Liver (tissue), 9 donors: ENCODE data around the gene MT4. TPM values are rescaled to one million over a fixed set of nuclear protein-coding genes. Genes with fewer than 3 reads are reported as not detected.

Source experiments
- DNase-seq: peaks from one replicate; pipeline ENCODE4 v3.0.0-alpha.2; 2017; ENCODE audit warnings: low spot score
- H3K27ac ChIP-seq, 2 donors: one replicate each; pipeline ENCODE4 v1.7.0; 2013; ENCODE audit warnings: inconsistent platforms in 2 of 2, low read length in 2 of 2, control low read depth in 1 of 2, low read depth in 1 of 2, mild to moderate bottlenecking in 1 of 2
- H3K27me3 ChIP-seq, 4 donors: one replicate each; pipeline versions ENCODE4 v1.6.1 to v1.7.0; 2013; ENCODE audit warnings: low read length in 3 of 4, inconsistent platforms in 1 of 4, mild to moderate bottlenecking in 1 of 4, moderate library complexity in 1 of 4; ENCODE audit not compliant: control insufficient read depth in 4 of 4, insufficient read depth in 4 of 4
- H3K36me3 ChIP-seq, 4 donors: one replicate each; pipeline versions ENCODE4 v1.6.1 to v1.7.0; 2013; ENCODE audit warnings: low read length in 3 of 4, mild to moderate bottlenecking in 3 of 4, low read depth in 1 of 4, moderate library complexity in 1 of 4; ENCODE audit not compliant: control insufficient read depth in 4 of 4, insufficient read depth in 3 of 4
- H3K4me1 ChIP-seq, 4 donors: one replicate each; pipeline versions ENCODE4 v1.6.1 to v1.7.0; 2013; ENCODE audit warnings: low read length in 3 of 4, mild to moderate bottlenecking in 3 of 4, moderate library complexity in 1 of 4; ENCODE audit not compliant: control insufficient read depth in 4 of 4, insufficient read depth in 4 of 4
- H3K4me3 ChIP-seq, 3 donors: one replicate each; pipeline versions ENCODE4 v1.6.1 to v1.7.0; 2013; ENCODE audit warnings: low read length in 3 of 3, control low read depth in 1 of 3, low read depth in 1 of 3, mild to moderate bottlenecking in 1 of 3
- H3K9ac ChIP-seq, 2 donors: one replicate each; pipeline ENCODE4 v1.7.0; 2013; ENCODE audit warnings: low read length in 2 of 2, mild to moderate bottlenecking in 2 of 2, moderate library complexity in 2 of 2, control low read depth in 1 of 2, low read depth in 1 of 2
- H3K9me3 ChIP-seq, 4 donors: one replicate each; pipeline versions ENCODE4 v1.6.1 to v1.7.0; 2013; ENCODE audit warnings: low read length in 3 of 4; ENCODE audit not compliant: control insufficient read depth in 4 of 4
- EGR1 ChIP-seq, 2 donors: IDR thresholded peaks; 2 replicates each; pipeline ENCODE4 v1.6.1; 2016 to 2018; ENCODE audit warnings: antibody characterized with exemption in 2 of 2, low read depth in 2 of 2
- FOXA2 ChIP-seq: IDR thresholded peaks from 2 replicates; pipeline ENCODE4 v1.6.1; 2016; ENCODE audit warnings: antibody characterized with exemption
- GABPA ChIP-seq, 2 donors: IDR thresholded peaks in 1 of 2; conservative IDR thresholded peaks in 1 of 2; 2 replicates each; pipeline ENCODE4 v1.6.1; 2016; ENCODE audit warnings: antibody characterized with exemption in 2 of 2, mild to moderate bottlenecking in 1 of 2, moderate library complexity in 1 of 2
- HNF4A ChIP-seq, 2 donors: conservative IDR thresholded peaks; 2 replicates each; pipeline ENCODE4 v1.6.1; 2016; ENCODE audit warnings: antibody characterized with exemption in 2 of 2, mild to moderate bottlenecking in 2 of 2
- HNF4G ChIP-seq: IDR thresholded peaks from 2 replicates; pipeline ENCODE4 v1.6.1; 2016; ENCODE audit warnings: antibody characterized with exemption
- JUND ChIP-seq, 2 donors: IDR thresholded peaks; 2 replicates each; pipeline ENCODE4 v1.6.1; 2016; ENCODE audit warnings: antibody characterized with exemption in 2 of 2
- NR2F2 ChIP-seq: IDR thresholded peaks from 2 replicates; pipeline ENCODE4 v1.6.1; 2016; ENCODE audit warnings: antibody characterized with exemption
- RAD21 ChIP-seq, 2 donors: IDR thresholded peaks; 2 replicates each; pipeline ENCODE4 v1.6.1; 2016; ENCODE audit warnings: antibody characterized with exemption in 2 of 2, mild to moderate bottlenecking in 2 of 2
- RXRA ChIP-seq, 2 donors: IDR thresholded peaks; 2 replicates each; pipeline ENCODE4 v1.6.1; 2017 to 2018; ENCODE audit warnings: antibody characterized with exemption in 2 of 2, mild to moderate bottlenecking in 1 of 2
- SP1 ChIP-seq: IDR thresholded peaks from 2 replicates; pipeline ENCODE4 v1.6.1; 2018; ENCODE audit warnings: antibody characterized with exemption, mild to moderate bottlenecking
- YY1 ChIP-seq: IDR thresholded peaks from 2 replicates; pipeline ENCODE4 v1.6.1; 2016; ENCODE audit warnings: antibody characterized with exemption, mild to moderate bottlenecking
- WGBS: extraction: QIAGEN DNeasy Blood & Tissue Kit; methylation state at CpG from one replicate; pipeline ENCODE4 v1.1.7; 2013; 5-methylcytosine and 5-hydroxymethylcytosine counted together
- polyA plus RNA-seq, 2 donors: library from polyadenylated mRNA; stranded (reverse) in 1 of 2; unstranded in 1 of 2; fragments of 200-250 nt in 1 of 2; fragments of >200 nt in 1 of 2; fragmentation: Nextera tagmentation in 1 of 2; extraction: Ambion mirVana in 1 of 2; gene quantifications; one replicate each; pipeline versions ENCODE4 v1.2.1 to v1.2.3, GENCODE V29; 2013 to 2015
- total RNA-seq, 2 donors: library from RNA; depleted of rRNA; stranded (reverse); fragments of >200 nt; gene quantifications; one replicate each; pipeline ENCODE4 v1.2.3, GENCODE V29; 2014
- TF ChIP-seq, protein P1 (sequence below): fragments of 150-350 bp; IDR thresholded peaks from 2 replicates; pipeline ENCODE4 v1.5.1; 2017; ENCODE audit warnings: improper control_type of control experiment, low read depth, low read length; ENCODE audit not compliant: missing input control
- TF ChIP-seq, protein P2 (sequence below): IDR thresholded peaks from 2 replicates; pipeline ENCODE4 v1.6.1; 2016; ENCODE audit warnings: antibody characterized with exemption, mild to moderate bottlenecking
- TF ChIP-seq, protein P3 (sequence below): IDR thresholded peaks from 2 replicates; pipeline ENCODE4 v1.6.1; 2016; ENCODE audit warnings: antibody characterized with exemption
- donor health status: healthy.
- donor health status: healthy.
- donor health status: healthy.
- donor health status: healthy.
- donor health status: healthy.

MT4 gene
- total and polyA plus RNA-seq, 4 donors: not detected

DNA sequence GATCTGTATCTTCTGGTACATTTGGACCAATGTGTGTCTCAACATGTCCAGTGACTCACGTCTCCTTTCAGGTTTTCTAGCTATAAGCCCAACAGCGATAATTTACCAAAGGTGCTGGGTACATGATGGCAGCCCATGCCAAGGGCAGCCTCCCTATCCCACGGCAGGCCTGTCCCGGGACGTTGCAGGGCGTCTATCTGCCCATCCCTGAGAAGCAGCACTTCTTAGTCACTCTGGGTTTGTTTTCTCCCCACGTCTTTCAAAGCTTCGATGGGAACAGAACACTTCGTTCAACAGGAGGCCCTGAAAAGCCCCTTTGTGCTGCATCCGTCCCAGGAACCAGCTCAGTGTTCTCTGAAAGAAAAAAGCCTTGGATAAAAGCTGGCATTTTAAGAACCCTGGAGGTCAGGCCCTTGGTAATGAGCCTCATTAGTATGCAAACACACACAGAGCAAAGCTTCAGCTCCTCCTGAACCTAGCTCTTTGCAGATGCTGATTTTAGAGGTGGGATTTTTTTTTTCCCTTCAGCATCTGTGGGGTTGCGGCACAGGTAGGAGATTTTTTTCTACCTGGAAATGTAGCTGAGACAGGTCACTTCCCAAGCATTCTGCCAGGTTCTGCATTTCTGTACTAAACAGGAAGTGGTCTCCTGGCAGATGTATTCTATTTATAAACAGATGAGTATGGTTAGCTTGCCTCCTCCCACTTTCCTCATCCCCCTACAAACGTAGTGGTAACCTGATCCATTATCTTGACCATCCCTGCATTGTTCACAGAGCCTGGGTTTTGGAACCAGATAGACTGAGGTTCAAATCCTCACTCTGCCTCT, 17.5 kb upstream of the MT4 start:
- Histone ChIP-seq H3K27me3 (no peaks in the 10 kb centered on the region), H3K27ac (no peak overlapping the region), H3K9me3 (no peaks in the 10 kb centered on the region), H3K4me1 (peaks cover 0 to 9% (median 7%) of the 10 kb centered on the region in 4 donors), H3K9ac (no peak overlapping the region), H3K4me3 (no peak overlapping the region), H3K36me3 (no peaks in the 10 kb centered on the region)
- DNase-seq: no peak
- no peak for TF ChIP-seq RXRA (IDR thresholded peaks at IDR 0.05)
- TF ChIP-seq HNF4A (conservative IDR thresholded peaks at IDR 0.05): no peak
- TF ChIP-seq JUND (IDR thresholded peaks at IDR 0.05): no peak
- TF ChIP-seq YY1: no peak
- no peak for TF ChIP-seq SP1
- no peak for TF ChIP-seq FOXA2
- no peak for TF ChIP-seq NR2F2
- TF ChIP-seq, protein P1, sequence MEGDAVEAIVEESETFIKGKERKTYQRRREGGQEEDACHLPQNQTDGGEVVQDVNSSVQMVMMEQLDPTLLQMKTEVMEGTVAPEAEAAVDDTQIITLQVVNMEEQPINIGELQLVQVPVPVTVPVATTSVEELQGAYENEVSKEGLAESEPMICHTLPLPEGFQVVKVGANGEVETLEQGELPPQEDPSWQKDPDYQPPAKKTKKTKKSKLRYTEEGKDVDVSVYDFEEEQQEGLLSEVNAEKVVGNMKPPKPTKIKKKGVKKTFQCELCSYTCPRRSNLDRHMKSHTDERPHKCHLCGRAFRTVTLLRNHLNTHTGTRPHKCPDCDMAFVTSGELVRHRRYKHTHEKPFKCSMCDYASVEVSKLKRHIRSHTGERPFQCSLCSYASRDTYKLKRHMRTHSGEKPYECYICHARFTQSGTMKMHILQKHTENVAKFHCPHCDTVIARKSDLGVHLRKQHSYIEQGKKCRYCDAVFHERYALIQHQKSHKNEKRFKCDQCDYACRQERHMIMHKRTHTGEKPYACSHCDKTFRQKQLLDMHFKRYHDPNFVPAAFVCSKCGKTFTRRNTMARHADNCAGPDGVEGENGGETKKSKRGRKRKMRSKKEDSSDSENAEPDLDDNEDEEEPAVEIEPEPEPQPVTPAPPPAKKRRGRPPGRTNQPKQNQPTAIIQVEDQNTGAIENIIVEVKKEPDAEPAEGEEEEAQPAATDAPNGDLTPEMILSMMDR: no peak
- TF ChIP-seq, protein P2, sequence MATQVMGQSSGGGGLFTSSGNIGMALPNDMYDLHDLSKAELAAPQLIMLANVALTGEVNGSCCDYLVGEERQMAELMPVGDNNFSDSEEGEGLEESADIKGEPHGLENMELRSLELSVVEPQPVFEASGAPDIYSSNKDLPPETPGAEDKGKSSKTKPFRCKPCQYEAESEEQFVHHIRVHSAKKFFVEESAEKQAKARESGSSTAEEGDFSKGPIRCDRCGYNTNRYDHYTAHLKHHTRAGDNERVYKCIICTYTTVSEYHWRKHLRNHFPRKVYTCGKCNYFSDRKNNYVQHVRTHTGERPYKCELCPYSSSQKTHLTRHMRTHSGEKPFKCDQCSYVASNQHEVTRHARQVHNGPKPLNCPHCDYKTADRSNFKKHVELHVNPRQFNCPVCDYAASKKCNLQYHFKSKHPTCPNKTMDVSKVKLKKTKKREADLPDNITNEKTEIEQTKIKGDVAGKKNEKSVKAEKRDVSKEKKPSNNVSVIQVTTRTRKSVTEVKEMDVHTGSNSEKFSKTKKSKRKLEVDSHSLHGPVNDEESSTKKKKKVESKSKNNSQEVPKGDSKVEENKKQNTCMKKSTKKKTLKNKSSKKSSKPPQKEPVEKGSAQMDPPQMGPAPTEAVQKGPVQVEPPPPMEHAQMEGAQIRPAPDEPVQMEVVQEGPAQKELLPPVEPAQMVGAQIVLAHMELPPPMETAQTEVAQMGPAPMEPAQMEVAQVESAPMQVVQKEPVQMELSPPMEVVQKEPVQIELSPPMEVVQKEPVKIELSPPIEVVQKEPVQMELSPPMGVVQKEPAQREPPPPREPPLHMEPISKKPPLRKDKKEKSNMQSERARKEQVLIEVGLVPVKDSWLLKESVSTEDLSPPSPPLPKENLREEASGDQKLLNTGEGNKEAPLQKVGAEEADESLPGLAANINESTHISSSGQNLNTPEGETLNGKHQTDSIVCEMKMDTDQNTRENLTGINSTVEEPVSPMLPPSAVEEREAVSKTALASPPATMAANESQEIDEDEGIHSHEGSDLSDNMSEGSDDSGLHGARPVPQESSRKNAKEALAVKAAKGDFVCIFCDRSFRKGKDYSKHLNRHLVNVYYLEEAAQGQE: no peak
- TF ChIP-seq, protein P3, sequence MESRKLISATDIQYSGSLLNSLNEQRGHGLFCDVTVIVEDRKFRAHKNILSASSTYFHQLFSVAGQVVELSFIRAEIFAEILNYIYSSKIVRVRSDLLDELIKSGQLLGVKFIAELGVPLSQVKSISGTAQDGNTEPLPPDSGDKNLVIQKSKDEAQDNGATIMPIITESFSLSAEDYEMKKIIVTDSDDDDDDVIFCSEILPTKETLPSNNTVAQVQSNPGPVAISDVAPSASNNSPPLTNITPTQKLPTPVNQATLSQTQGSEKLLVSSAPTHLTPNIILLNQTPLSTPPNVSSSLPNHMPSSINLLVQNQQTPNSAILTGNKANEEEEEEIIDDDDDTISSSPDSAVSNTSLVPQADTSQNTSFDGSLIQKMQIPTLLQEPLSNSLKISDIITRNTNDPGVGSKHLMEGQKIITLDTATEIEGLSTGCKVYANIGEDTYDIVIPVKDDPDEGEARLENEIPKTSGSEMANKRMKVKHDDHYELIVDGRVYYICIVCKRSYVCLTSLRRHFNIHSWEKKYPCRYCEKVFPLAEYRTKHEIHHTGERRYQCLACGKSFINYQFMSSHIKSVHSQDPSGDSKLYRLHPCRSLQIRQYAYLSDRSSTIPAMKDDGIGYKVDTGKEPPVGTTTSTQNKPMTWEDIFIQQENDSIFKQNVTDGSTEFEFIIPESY: no peak
- TF ChIP-seq GABPA (IDR thresholded peaks at IDR 0.05 in 1 of 2, conservative IDR thresholded peaks at IDR 0.05 in 1 of 2): no peak
- no peak for TF ChIP-seq RAD21 (IDR thresholded peaks at IDR 0.05)
- WGBS: 63% methylated on average over 12 of the region's 12 CpGs

DNA sequence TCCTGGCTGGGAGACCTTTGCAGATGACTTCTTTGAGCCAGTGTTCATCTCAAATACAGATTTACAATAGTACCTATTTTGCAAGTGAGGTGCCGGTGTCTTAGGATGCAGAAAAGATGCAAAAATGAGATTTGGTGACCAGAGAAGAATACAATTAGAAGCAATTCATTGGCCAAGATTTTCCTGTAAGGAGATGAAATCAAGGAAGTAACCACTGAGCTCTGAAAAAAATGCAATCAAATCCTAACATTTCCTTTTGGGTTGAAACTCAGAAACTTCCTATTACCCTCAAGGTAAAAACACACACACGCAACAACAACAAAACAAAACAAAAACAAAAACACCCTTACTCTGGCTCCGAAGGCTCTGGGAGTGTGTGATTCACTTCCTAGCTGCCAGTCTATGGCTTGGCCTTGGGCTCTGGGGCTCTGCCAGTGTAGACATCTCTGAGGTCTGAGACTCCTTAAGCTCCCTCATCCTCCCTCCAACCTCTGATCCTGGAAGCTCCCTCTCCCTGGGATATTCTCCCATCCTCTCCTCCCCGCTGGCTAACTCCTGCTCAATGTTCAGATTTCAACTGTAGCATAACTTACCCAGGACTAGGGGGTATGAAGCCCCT, 16.8 kb upstream of the MT4 start:
- no peak overlapping the region for H3K27ac ChIP-seq
- H3K9ac ChIP-seq: no peak overlapping the region
- TF ChIP-seq EGR1 (IDR thresholded peaks at IDR 0.05; ENCODE audit: low read depth in 2 of 2) (no peak), HNF4G (no peak), JUND (IDR thresholded peaks at IDR 0.05) (no peak), HNF4A (conservative IDR thresholded peaks at IDR 0.05) (no peak), SP1 (no peak), GABPA (IDR thresholded peaks at IDR 0.05 in 1 of 2, conservative IDR thresholded peaks at IDR 0.05 in 1 of 2) (no peak)
- TF ChIP-seq, protein P1: no peak
- H3K4me3 ChIP-seq: no peak overlapping the region
- no peaks in the 10 kb centered on the region for H3K9me3 ChIP-seq
- no peak for DNase-seq
- peaks cover 0 to 12% (median 9%) of the 10 kb centered on the region in 4 donors for H3K4me1 ChIP-seq
- H3K27me3 ChIP-seq: no peaks in the 10 kb centered on the region
- H3K36me3 ChIP-seq: no peaks in the 10 kb centered on the region
- WGBS: 90% methylated on average over 4 of the region's 4 CpGs
